T-helper 22 cell (primary cell): Measurements from ENCODE around the gene LIN28A.

Experiments used
- DNase-seq: peaks from one replicate; pipeline ENCODE4 v3.0.0-alpha.2; 2020; ENCODE audit warnings: low read depth

LIN28A gene

DNA sequence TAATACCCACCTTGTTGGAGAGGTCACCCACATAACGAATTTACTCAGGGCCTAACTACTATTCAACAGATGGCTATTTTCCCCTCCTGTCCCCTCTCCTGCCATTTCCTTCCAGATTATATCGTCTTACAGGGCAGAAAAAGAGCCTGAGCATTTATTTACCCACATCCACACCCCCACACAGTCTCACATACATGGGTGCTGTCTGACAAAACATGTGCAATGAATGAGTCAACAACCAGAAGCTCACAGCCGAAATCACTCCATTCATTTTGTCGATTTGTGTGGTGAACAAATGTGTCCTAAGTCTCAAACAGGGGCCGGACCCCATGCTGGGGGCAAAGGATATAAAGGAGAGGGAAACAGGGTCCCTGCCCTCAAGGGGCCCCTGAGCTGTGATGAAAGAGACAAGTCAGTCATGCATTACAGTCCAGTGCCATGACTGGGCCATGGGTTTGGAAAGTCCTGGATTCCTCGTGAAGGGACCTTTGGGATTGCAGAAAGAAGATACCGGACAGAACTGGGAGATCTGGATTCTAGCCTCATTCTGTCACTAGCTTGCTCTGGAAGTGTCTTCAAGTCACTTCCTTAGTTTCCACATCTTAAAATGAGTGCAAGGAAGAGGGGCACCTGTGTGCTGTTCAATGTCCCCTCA lies 21.7 kb upstream of the LIN28A start:
- no peak for DNase-seq

DNA sequence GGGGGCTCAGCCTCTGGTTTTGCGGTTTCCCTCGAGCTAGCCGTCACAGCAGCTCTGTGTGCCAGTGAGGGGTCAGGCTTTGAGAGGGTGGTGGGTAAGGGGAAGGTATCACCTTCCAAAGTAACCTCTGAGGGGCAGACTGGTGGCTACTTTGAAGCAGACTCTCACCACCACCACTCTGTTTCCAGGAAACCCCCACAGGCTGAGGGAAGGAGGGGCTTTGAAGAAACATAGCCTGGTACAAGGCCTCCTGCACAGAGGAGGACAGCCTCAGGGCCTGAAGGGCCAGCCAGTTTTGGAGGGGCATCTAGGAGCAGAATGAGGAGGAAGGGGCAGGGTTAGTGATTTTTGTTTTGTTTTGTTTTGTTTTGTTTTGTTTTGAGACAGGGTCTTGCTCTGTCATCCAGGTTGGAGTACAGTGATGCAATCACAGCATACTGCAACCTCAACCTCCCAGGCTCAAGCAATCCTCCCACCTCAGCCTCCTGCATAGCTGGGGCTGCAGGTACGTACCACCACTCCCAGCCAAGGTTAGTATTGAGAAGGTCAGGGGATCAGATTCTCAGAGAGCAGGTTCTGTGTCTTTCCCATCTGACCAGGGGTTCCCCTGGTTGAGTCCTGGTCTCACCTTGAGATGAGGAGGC lies 20.9 kb upstream of the LIN28A start:
- DNase-seq: no peak

DNA sequence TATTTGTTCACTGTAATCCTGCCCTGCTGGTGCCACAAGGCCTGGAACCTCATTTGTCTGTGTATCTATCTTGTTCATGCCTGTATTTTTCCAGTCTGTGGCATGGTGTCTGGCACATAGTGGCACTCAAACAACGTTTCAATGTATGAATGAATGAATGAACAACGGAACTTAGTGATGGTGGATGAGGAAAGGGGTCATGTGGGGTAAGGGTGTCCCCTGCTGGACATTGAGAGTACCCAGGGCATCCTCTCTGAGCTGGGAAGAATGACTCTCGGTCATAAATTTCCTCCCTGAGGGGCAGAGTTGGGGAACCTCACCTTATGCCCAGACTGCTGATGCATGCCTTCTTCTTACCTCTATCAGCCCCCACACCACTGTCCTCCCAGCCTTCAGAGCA lies 19.2 kb upstream of the LIN28A start:
- peak; percentile 9 for DNase-seq

DNA sequence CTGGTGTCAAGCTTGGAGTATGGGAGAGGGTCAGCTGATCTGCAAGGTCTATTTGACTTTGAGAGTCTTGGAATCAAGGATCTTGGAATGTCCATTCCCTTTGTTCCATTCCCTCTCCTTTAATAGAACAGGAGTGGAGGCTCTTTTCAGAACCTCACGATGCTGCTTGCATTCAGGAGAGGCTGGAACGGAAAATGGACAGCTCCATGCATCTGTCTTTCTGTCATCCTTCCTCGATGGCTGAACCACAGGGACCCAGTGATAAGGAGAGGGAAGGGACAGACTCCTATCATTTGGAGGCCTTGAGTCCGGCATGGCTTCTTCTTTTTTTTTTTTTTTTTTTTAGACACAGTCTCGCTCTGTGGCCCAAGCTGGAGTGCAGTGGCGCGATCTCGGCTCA lies 14.9 kb upstream of the LIN28A start:
- no peak for DNase-seq

DNA sequence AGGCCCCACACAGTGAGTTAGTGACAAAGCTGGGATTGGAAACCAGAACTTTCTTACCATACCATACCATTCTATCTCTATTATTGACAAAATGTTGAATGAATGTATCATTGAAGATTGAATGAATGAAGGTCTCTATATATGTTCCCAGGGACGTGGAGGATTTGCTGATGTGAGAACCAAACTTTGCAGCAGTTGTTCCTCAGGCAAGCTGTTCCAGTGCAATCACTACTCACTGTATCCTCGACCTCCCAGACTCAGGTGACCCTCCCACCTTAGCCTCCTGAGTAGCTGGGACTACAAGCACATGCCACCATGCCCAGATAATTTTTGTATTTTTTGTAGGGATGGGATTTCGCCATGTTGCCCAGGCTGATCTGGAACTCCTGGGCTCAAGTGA lies 11.6 kb upstream of the LIN28A start:
- no peak for DNase-seq

DNA sequence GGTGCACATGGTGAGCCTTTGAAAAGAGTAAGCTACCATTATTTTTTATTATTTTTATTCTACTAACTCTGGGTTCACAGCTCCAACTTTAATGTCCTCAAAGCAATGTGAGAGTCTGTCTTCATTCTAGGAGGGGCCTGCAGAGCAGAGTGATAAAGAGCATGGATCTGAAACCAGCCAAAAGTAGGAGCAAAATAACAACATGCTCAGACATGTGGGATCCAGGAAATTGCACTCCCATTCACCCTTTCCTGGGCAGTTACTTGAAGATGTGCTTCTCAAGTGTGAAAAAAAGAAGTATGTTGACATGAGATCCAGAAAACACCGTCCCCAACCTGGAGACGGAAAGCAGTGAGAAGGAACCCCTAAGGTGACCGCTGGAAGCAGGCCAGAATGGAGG lies 8.7 kb upstream of the LIN28A start:
- no peak for DNase-seq

DNA sequence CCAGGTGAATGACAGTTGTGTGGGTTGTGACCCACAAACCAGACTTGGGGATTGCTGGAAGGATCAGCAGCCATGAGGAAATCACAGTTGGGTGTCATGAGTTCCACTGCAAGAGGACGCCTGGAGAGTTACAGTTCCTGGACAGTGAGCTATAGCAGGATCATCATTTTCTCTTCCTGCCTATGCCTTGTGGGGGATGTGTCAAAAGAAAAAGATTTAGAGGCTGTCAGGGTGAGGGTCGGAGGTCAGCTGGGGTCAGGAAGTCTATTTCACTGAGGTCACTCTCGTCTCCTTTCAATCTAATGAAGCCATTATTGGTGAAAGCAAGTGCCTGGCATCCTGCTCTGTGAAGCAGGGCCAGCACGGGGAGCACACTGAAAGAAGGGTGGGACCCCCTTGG lies 7.0 kb upstream of the LIN28A start:
- no peak for DNase-seq

DNA sequence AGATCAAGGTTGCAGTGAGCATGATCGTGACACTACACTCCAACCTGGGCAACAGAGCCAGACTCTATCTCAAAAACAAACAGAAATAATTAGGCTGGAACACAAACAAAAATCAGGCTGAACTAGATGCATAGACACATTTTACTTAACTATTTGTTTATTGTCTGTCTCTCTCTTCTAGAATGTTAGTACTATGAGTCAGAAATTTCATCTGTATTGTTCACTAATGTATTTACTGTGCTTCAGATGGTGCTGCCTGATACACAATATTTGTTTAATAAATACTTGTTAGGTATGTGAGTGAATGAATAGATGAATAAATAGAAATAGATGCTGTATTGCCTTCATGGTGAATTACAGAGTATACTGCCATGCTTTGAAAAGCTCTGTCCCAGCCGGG lies 6.0 kb upstream of the LIN28A start:
- no peak for DNase-seq

DNA sequence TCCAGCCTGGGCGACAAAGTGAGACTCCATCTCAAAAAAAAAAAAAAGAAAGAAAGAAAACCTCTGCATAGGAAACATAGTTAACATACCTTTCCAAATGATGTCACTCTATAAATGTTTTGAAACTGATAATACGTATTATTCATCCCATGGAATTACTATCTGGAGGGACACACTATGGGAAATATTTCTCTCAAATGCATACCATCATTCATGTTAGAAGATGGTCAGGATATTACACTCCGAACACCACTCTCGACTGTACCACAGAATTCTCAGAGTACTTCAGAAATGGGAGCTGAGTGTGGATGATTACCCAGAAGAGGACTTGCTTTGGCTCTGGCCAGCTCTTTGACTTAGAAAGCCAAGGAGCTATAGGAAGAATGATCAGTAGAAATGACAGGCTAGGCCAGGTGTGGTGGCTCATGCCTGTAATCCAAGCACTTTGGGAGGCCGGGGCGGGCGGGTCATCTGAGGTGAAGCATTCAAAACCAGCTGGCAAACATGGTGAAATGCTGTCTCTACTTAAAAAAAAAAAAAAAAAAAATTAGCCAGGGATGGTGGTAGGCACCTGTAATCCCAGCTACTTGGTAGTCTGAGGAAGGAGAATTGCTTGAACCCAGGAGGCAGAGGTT lies 5.2 kb upstream of the LIN28A start:
- no peak for DNase-seq

DNA sequence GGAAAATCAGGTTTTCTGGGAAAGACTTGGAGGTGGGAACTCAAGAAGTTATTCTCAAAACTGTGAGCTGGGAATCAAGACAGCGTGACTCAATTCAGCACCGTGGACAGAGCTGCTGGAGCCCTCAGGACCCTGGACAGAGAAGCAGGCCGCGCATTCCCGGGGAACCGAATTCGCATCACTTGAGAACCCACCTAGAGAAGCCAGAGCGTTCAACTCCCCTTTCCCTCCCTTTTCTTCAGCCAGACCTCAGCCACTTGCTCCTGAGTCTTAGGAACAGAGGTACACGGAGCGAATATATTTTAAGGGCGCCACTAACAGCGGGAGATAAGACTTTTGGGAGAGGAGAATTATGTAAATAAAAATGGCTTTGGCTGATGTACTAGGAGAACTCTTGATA lies 2.0 kb upstream of the LIN28A start:
- peak; percentile 46 for DNase-seq

DNA sequence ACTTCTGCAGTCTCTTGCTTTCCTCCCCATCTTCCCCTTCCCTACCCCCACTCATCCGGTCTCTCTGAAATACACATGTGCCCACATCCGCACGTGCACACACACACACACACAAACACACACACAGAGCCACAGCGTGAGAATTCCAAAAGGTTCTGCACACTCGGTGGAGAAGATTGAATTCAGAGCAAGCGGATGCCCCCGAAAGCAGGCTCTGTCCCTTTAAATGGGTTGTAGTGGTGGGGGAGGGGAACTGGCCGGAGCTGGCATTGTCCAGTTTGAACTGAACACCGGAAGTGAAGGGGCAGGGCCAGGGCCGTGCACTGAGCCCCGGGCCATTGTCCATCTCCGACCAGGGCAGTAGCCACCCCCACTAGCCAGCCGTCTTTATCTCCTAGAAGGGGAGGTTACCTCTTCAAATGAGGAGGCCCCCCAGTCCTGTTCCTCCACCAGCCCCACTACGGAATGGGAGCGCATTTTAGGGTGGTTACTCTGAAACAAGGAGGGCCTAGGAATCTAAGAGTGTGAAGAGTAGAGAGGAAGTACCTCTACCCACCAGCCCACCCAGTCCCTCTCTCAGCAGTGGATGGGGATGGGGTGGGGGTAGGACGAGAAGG lies 1.3 kb upstream of the LIN28A start:
- no peak for DNase-seq

DNA sequence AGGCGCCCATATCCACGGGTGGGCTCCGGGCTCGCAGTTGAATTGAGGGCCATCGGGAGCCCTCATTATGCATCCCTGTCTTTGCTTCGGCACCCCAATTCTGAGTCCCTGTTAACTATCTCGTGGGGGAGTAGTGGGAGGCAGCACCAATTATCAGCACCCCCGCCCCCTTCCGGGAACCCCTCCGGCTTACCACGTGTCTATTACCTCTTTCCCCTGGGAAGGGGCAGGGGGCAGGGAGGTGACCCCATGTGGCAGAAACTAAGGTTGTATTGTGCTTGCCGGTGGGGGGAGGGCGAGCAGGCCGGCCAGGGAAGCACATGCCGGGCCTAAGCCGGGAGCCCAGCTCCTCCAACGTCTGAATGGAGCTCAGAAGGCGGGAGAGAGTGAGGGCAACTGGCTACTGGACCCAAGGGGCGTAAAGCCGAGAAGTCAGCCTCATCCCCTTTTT lies 1.0 kb downstream of the LIN28A start:
- DNase-seq: no peak

DNA sequence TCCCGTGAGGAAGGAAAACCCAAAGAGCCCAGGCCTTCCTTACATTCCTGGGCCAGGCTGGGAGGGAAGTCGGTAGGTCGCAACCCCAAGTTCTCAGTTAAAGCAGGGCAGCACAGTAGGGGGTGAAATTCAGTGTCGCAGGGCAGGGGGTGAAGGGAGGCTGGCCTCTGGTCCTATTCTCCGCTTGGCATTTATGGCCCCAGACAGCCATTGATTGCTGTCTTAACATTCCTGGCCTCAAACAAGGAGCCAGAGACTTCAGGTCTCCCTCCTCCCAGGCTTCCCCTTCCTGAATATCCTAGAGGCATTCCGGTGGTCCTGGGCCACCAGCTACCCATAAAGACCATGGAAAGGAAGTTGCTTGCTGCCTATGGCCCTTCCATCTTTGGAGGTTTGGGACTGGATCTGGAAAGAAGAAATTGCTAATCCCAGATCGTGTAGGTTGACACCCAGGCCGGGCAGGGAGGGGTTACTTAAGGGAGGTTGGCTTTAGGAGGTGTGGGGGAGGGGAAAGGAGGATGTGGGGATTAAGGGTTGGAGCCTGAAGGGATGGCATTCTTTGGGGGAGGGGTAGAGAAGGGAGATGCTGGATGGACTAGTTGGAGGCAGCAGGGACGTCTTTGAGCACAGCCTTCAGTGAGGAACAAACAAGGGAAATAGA lies 1.7 kb downstream of the LIN28A start:
- no peak for DNase-seq

DNA sequence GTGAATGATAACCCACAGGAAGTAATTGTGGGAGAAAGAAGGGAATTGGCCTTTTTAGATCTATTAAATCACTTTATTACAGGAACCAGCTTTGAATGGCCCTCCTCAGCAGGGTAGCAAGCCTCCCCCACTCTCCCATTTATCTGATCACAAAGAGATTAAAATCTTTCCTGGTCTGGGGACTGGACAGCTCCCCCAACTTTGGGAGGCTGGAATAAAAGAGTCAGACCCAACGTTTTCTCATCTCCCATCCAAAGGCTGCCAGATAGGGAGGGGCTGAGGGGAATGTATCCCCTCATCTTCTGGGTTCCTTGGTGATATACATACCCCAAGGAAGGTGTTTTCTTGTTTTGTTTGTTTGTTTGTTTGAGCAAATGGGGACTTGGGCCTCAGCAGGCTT lies 2.4 kb downstream of the LIN28A start:
- DNase-seq: no peak

DNA sequence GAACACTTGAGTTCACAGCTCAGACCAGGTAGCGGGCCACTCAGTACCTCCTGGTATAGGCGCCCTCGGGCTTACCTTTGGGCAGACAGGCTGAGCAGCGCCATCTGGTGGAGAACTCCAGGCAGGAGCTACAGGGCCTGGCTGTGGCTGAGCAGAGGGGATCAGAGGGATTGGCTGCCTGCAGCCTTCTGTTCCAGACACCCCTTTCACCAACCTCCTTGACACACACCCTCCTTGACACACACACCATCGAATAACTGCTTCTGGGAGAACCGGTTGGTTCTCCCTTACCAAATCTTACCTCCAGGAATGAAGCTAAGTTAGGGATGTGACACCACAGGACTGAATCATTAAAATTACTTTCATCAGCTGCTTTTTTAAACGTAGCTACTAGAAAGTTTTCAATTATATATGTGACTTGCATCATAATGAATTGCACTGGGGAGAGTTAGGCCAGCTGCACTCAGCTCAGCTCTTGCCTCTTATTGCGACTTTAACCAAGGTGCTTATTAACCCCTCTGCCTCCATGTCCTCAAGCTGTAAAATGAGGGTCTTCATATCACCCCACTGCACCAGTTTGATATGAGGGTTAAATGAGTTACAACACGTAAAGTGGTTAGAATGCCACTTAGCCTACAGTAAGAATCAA lies 6.6 kb downstream of the LIN28A start:
- peak; percentile 59 for DNase-seq

DNA sequence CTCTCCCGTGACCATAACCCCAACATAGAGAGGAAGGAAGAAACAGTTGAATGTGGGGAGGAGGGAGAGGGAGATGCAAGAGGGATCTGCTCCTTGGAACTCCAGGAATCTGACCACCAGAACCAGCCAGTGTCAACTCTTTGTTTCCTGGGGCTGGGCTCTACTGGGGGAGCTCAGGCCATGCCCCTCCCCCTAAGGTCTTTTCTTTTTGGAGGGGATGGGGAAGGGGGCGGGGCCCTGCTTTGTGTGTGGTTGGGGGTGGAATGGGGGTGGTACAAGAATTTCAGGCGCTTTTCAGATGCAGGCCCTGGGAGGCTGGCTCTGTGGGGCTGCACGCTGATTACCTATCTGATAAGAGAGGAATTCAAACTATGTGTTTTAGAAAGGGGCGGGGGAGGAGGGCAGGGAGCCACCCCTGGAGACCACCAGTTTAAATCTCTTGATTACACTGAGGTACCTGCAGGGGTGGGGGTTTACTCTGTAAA lies 8.3 kb downstream of the LIN28A start:
- no peak for DNase-seq

DNA sequence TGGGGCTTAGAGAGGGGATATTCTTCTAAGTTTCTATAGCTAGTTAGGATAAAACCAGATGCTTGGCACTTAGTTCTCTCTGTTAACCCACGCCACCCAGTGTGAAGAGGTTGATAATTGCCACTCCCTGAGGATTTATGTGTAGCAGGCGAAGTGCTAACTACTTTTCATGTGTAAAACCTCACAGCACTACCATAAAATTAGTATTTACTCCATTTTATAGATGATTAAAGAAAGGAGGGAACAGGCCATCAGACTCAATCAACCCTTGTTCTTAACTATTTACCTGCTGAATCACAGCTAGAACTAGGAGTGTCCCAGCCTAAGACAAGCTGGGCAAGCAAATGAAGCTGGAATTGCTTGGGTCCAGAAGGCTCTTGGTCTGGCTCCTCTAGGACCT lies 8.9 kb downstream of the LIN28A start:
- no peak for DNase-seq

DNA sequence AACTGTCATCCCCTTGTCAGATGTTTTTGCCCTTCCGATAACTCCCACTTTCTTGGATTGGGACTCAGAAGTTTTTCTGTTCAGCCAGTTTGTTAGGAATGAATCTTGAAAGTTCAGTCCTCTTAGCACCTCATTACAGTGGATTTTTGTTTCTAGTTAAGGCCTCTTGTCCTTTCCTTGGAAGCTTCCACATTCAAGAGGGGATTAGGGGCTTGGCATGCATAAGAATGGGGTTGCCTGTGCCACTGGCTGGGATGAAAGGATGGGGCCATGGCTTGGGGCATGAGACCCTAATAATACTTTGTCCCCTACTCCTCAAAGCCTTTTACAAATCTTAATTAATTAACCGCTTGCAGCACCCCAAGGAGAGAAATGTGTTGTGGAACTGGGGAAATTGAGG lies 19.1 kb downstream of the LIN28A start:
- DNase-seq: no peak

DNA sequence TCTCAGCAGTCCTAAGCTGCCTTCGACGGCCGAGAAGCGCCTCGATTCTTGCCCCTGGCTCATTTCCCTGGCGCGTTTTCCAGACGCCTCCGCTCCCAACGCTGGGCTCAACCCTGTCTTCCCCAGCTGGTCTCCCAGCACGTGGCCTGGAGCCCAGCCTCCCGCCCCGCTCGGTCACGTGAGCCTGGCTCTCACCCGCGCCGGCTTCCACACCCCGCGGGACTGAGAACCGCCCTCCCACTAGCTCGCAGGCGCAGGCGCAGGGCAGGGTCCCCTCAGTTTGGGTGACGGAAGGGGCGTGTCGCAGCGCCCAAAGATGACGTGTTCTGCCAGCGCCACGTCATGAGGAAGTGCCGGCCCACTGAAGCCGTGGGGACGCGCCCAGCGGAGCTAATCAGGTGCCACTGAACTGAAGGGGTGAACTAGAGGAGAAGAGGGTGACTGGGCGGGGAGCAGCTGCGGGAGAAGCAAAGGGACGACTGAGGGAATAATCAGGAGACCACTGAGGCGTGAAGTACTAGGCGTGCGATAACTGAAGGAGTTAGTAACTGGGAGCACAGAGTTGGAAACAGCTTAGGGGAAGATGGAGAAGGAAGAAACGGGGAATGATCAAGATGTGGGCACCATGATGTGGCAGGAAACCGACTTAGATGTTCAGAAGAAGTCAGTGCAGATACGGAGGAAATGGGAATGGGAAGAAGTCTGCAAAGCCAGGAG lies 21.5 kb downstream of the LIN28A start, which contains the start of gene DHDDS:
DHDDS (plus strand) TSS at position 343 of the 717 bp plus-strand sequence. CDS start 625 bp downstream, outside the sequence.
- peak; percentile 95 for DNase-seq

DNA sequence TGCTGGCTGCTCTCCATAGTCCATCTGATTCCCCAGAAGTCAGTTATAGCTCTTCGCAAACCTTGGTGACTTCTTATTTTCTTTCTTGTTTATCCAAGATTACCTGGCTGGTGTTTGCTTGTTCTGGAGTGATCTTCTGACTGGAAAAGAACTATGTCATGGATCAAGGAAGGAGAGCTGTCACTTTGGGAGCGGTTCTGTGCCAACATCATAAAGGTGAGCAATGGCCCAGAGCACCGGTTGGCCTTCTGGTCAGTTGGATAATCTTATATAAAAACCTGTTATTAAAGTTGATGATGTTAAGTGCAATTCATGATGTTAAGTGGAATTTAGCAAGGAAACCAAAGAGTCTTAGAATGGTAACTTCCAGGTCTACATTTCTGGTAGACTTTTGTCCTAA lies 22.2 kb downstream of the LIN28A start:
- DNase-seq: no peak

DNA sequence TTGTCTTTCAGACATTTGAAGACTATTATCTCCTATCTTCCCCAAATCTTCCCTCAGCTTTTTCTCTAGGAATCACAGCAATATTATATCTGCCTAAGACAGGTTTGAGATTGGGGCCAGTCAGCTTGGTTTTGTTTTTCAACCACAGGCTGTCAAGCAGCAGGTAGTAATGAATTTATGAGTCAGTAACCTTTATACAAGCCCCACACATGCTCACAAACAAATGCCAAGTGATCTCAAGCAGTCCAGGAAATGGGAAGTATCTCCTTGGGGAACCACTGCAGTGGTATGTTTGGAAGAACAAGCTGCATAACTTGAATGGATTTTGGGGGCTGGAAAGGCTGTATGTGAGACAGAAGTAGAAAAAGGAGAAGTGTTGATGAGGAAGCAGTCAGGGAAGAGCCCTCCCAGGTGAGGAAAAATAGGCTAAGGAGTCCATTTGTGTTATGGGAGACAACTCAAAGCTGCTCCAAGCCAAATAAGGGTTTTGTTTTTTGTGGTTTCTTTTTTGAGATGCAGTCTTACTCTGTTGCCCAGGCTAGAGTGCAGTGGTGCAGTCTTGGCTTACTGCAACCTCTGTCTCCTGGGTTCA lies 23.6 kb downstream of the LIN28A start:
- no peak for DNase-seq
